VCaP (cell line): ENCODE data around the gene APBA1.

Experiments
- H3K27ac ChIP-seq: fragments of 450-650 bp; 2 replicates; pipeline ENCODE4 v1.5.1; 2017
- CTCF ChIP-seq: fragments of 450-650 bp; conservative IDR thresholded peaks from 2 replicates; pipeline ENCODE4 v1.5.1; 2017; ENCODE audit warnings: mild to moderate bottlenecking, moderate library complexity

Gene APBA1

DNA sequence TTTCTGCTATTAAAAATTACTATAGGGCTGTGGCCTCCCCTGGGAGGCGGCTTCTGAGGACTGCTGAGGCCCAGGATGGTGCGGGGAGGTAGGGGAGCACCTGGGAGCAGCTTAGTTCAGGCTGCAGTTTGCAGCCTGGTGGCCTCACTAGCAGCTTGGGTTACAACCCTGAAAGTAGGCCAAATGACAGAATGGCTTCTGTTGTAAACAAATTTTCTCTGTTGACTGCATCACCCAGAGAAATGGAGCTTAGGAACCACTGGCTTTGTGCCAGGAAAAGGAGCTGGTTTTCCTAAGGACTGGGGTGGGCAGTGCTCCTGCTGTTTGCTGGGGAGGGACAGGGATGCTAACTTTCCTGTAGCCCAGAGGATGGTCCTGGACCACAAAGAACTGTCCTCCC lies 216.9 kb downstream of the APBA1 start:
- H3K27ac ChIP-seq, result no peak overlapping the region
- TF ChIP-seq CTCF, result no peak

DNA sequence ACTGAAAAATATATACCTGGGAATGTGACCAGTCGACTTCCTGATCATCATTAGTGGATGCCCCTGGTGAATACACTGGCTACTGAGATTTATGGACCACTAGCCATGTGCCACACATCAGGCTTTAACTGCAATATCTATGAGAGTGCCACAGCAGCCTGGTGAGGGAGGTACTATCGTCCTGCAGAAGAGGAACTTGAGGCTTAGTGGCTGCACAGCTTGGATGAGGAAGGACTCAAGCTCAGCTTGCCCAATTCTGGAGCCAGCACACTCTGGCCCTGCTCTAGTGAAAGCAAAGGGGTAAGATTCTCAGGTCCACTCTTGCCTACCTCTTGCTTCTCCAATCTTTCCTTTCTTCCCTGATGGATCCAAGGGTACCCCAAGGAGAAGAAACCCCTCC lies 217.8 kb downstream of the APBA1 start:
- TF ChIP-seq CTCF, result no peak
- H3K27ac ChIP-seq, result no peak overlapping the region

- H3K27ac ChIP-seq, result no peak overlapping the region
- TF ChIP-seq CTCF, result no peak
These were observed 218.4 kb downstream of the APBA1 start for GRCh38 chr9:69453746-69454145.

GRCh38 chr9:69452110-69452782 lies 219.9 kb downstream of the APBA1 start:
- no peak overlapping the region for H3K27ac ChIP-seq

DNA sequence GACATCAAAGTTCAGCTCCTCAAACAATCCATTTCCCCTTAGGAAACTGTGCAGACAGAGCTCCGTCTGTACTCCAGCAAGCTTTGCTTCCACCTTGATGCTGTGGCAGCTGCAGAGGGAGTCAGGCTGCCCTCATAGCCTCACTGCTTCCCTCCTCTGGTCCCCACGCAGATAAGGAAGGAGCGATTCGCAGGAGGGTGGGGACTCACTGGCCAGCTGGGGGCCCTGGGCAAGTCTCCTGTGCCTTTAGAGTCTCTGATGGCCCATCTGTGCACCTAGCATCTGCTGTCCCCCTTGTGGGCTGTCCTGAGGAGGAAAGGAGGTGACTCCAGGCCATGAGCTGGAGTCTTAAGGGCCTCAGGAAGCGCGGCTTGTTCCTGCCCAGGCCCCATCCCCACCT lies 225.7 kb downstream of the APBA1 start:
- TF ChIP-seq CTCF, result no peak
- peak overlapping the region; percentile 47 for H3K27ac ChIP-seq

More at GRCh38 chr9:69452110-69452782, 219.9 kb downstream of the APBA1 start:
- no peak for TF ChIP-seq CTCF

- H3K27ac ChIP-seq, result no peak overlapping the region
- no peak for TF ChIP-seq CTCF
These were observed 226.9 kb downstream of the APBA1 start for GRCh38 chr9:69445251-69445650.

- TF ChIP-seq CTCF, result no peak
- H3K27ac ChIP-seq, result no peak overlapping the region
These were observed 227.4 kb downstream of the APBA1 start for GRCh38 chr9:69444791-69445190.
